Liver (tissue), 9 donors: Measurements from ENCODE around the gene BICDL1. TPM values are rescaled to one million over a fixed set of nuclear protein-coding genes. Genes with fewer than 3 reads are reported as not detected.

Source experiments
- DNase-seq: peaks from one replicate; pipeline ENCODE4 v3.0.0-alpha.2; 2017; ENCODE audit warnings: low spot score
- H3K27ac ChIP-seq, 2 donors: one replicate each; pipeline ENCODE4 v1.7.0; 2013; ENCODE audit warnings: inconsistent platforms in 2 of 2, low read length in 2 of 2, control low read depth in 1 of 2, low read depth in 1 of 2, mild to moderate bottlenecking in 1 of 2
- H3K27me3 ChIP-seq, 4 donors: one replicate each; pipeline versions ENCODE4 v1.6.1 to v1.7.0; 2013; ENCODE audit warnings: low read length in 3 of 4, inconsistent platforms in 1 of 4, mild to moderate bottlenecking in 1 of 4, moderate library complexity in 1 of 4; ENCODE audit not compliant: control insufficient read depth in 4 of 4, insufficient read depth in 4 of 4
- H3K36me3 ChIP-seq, 4 donors: one replicate each; pipeline versions ENCODE4 v1.6.1 to v1.7.0; 2013; ENCODE audit warnings: low read length in 3 of 4, mild to moderate bottlenecking in 3 of 4, low read depth in 1 of 4, moderate library complexity in 1 of 4; ENCODE audit not compliant: control insufficient read depth in 4 of 4, insufficient read depth in 3 of 4
- H3K4me1 ChIP-seq, 4 donors: one replicate each; pipeline versions ENCODE4 v1.6.1 to v1.7.0; 2013; ENCODE audit warnings: low read length in 3 of 4, mild to moderate bottlenecking in 3 of 4, moderate library complexity in 1 of 4; ENCODE audit not compliant: control insufficient read depth in 4 of 4, insufficient read depth in 4 of 4
- H3K4me3 ChIP-seq, 3 donors: one replicate each; pipeline versions ENCODE4 v1.6.1 to v1.7.0; 2013; ENCODE audit warnings: low read length in 3 of 3, control low read depth in 1 of 3, low read depth in 1 of 3, mild to moderate bottlenecking in 1 of 3
- H3K9ac ChIP-seq, 2 donors: one replicate each; pipeline ENCODE4 v1.7.0; 2013; ENCODE audit warnings: low read length in 2 of 2, mild to moderate bottlenecking in 2 of 2, moderate library complexity in 2 of 2, control low read depth in 1 of 2, low read depth in 1 of 2
- H3K9me3 ChIP-seq, 4 donors: one replicate each; pipeline versions ENCODE4 v1.6.1 to v1.7.0; 2013; ENCODE audit warnings: low read length in 3 of 4; ENCODE audit not compliant: control insufficient read depth in 4 of 4
- CTCF ChIP-seq: fragments of 150-350 bp; IDR thresholded peaks from 2 replicates; pipeline ENCODE4 v1.5.1; 2017; ENCODE audit warnings: improper control_type of control experiment, low read depth, low read length; ENCODE audit not compliant: missing input control
- FOXA1 ChIP-seq: IDR thresholded peaks from 2 replicates; pipeline ENCODE4 v1.6.1; 2016; ENCODE audit warnings: antibody characterized with exemption
- FOXA2 ChIP-seq: IDR thresholded peaks from 2 replicates; pipeline ENCODE4 v1.6.1; 2016; ENCODE audit warnings: antibody characterized with exemption
- HNF4A ChIP-seq, 2 donors: conservative IDR thresholded peaks; 2 replicates each; pipeline ENCODE4 v1.6.1; 2016; ENCODE audit warnings: antibody characterized with exemption in 2 of 2, mild to moderate bottlenecking in 2 of 2
- HNF4G ChIP-seq: IDR thresholded peaks from 2 replicates; pipeline ENCODE4 v1.6.1; 2016; ENCODE audit warnings: antibody characterized with exemption
- MAX ChIP-seq: IDR thresholded peaks from 2 replicates; pipeline ENCODE4 v1.6.1; 2016; ENCODE audit warnings: antibody characterized with exemption
- NR2F2 ChIP-seq: IDR thresholded peaks from 2 replicates; pipeline ENCODE4 v1.6.1; 2016; ENCODE audit warnings: antibody characterized with exemption
- RAD21 ChIP-seq, 2 donors: IDR thresholded peaks; 2 replicates each; pipeline ENCODE4 v1.6.1; 2016; ENCODE audit warnings: antibody characterized with exemption in 2 of 2, mild to moderate bottlenecking in 2 of 2
- REST ChIP-seq: IDR thresholded peaks from 2 replicates; pipeline ENCODE4 v1.6.1; 2016; ENCODE audit warnings: antibody characterized with exemption, mild to moderate bottlenecking
- TAF1 ChIP-seq: conservative IDR thresholded peaks from 2 replicates; pipeline ENCODE4 v1.6.1; 2016; ENCODE audit warnings: antibody characterized with exemption, mild to moderate bottlenecking
- YY1 ChIP-seq: IDR thresholded peaks from 2 replicates; pipeline ENCODE4 v1.6.1; 2016; ENCODE audit warnings: antibody characterized with exemption, mild to moderate bottlenecking
- ZBTB33 ChIP-seq: IDR thresholded peaks from 2 replicates; pipeline ENCODE4 v1.6.1; 2016; ENCODE audit warnings: antibody characterized with exemption
- WGBS: extraction: QIAGEN DNeasy Blood & Tissue Kit; methylation state at CpG from one replicate; pipeline ENCODE4 v1.1.7; 2013; 5-methylcytosine and 5-hydroxymethylcytosine counted together
- polyA plus RNA-seq, 2 donors: library from polyadenylated mRNA; stranded (reverse) in 1 of 2; unstranded in 1 of 2; fragments of 200-250 nt in 1 of 2; fragments of >200 nt in 1 of 2; fragmentation: Nextera tagmentation in 1 of 2; extraction: Ambion mirVana in 1 of 2; gene quantifications; one replicate each; pipeline versions ENCODE4 v1.2.1 to v1.2.3, GENCODE V29; 2013 to 2015
- total RNA-seq, 2 donors: library from RNA; depleted of rRNA; stranded (reverse); fragments of >200 nt; gene quantifications; one replicate each; pipeline ENCODE4 v1.2.3, GENCODE V29; 2014
- TF ChIP-seq, protein P1 (sequence below): IDR thresholded peaks from 2 replicates; pipeline ENCODE4 v1.6.1; 2016; ENCODE audit warnings: antibody characterized with exemption
- donor health status: healthy.
- donor health status: healthy.
- donor health status: healthy.
- donor health status: healthy.
- donor health status: healthy.

Gene BICDL1
- total and polyA plus RNA-seq, 4 donors = 0.65 to 3.8 (median 2.3) TPM

- no peak overlapping the region for H3K27ac ChIP-seq
- TF ChIP-seq HNF4A (conservative IDR thresholded peaks at IDR 0.05) (no peak), FOXA1 (no peak), NR2F2 (no peak), HNF4G (no peak), RAD21 (IDR thresholded peaks at IDR 0.05) (no peak), CTCF (no peak), FOXA2 (no peak), MAX (no peak), TAF1 (no peak), ZBTB33 (no peak)
- TF ChIP-seq, protein P1, sequence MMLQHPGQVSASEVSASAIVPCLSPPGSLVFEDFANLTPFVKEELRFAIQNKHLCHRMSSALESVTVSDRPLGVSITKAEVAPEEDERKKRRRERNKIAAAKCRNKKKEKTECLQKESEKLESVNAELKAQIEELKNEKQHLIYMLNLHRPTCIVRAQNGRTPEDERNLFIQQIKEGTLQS = no peak
- H3K9me3 ChIP-seq = no peaks in the 10 kb centered on the region
- H3K36me3 ChIP-seq = peaks cover 0 to 2% (median 0%) of the 10 kb centered on the region in 4 donors
- no peak for DNase-seq
- 46% methylated on average over 8 of the region's 8 CpGs for WGBS
- no peaks in the 10 kb centered on the region for H3K27me3 ChIP-seq
- H3K4me1 ChIP-seq = peaks cover 0 to 13% (median 9%) of the 10 kb centered on the region in 4 donors
- no peak overlapping the region for H3K4me3 ChIP-seq
- no peak overlapping the region for H3K9ac ChIP-seq
Observed at GRCh38 chr12:120089105-120089504, 100.1 kb downstream of the BICDL1 start.

DNA sequence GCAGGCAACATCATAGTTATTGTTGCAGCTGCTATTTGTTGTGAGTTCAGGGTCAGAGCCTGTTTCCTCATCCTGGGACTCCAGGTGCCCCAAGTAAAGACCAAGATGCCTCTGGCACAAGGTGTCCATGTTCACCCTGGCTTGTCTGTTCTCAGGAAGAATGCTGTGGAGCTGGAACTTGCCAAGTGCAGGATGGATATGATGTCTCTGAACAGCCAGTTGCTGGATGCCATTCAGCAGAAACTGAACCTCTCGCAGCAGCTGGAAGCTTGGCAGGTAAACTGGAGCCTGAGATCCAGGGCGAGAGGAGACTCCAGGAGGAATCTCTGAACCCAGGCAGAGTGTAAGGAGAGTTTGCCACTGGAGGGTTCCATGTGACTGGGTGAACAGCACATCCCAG, 100.8 kb downstream of the BICDL1 start:
- H3K27ac ChIP-seq = no peak overlapping the region
- H3K4me1 ChIP-seq = peaks cover 0 to 13% (median 9%) of the 10 kb centered on the region in 4 donors
- H3K9me3 ChIP-seq = no peaks in the 10 kb centered on the region
- no peaks in the 10 kb centered on the region for H3K27me3 ChIP-seq
- H3K36me3 ChIP-seq = peaks cover 0 to 6% (median 0%) of the 10 kb centered on the region in 4 donors
- no peak overlapping the region for H3K9ac ChIP-seq
- no peak for DNase-seq
- 97% methylated on average over 2 of the region's 2 CpGs for WGBS
- TF ChIP-seq REST = no peak
- TF ChIP-seq YY1 = no peak
- H3K4me3 ChIP-seq = no peak overlapping the region
